NCI-H524 treated with DMSO at 0.1 percent for 48 hours (cell line): ENCODE results near the gene RNF213.

Experiments
- DNase-seq: peaks from one replicate; lab custom pipeline; 2025; lab: John Stamatoyannopoulos, UW

RNF213 gene

DNA sequence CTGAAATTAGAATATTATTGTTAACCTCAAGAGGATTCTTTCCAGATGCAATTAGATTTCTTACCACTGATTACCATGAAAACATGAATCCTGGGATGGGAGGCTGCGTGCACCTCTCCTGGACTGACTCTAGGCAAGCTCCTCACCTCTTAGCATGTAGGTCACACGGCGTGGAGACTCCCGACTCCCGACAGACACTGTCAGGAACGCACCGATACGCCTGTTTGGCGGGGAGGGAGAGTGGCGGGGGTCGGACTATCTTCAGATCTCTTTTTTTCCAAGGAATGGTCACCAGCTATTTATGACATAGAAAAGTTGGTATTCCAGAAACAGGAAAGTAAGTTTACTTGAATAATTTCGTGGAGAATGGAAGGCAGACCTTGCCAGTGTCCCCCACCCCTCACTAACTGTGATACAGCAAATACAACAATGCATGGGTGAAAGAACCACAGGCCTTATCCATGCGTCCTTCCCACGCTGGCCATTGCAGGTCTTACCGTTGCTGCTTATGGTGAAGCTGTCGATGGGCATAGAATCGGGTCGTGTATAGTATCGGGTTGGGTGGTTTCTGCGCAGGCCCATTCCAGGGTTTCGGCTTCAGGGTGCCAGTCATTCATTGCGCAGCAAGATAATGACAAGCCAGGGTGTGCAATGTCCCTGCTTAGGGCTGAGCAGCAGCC, 91.7 kb downstream of the RNF213 start:
- DNase-seq = no peak

DNA sequence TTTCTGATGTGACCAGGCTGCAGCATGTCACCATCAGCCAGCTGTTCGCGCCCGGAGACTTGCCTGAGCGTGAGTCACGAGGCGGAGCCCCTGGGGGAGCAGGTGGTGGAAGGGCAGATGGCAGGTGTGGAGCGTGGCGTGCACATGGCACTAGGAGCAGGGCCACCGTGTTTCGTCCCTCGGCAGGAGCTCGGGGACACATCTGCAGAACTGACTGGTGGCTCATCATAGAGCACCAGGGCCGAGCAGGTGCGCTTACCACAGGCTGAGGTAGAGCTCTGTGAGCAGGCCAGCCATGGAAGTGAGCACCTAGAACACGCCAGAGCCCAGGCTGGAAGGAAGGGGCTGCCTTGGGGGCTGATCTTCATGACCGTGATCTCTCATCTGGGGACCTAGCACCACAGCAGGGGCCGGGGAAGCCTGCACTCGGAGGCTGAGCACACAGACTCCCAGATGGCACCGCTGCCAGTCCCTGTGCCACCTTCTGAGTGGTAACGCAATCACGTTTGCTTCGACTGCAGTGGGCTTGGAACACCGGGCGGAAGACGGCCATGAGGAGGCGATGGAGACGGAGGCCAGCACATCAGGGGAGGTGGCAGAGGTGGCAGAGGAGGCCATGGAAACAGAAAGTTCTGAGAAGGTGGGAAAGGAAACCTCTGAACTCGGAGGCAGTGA, 92.5 kb downstream of the RNF213 start:
- DNase-seq = no peak

DNA sequence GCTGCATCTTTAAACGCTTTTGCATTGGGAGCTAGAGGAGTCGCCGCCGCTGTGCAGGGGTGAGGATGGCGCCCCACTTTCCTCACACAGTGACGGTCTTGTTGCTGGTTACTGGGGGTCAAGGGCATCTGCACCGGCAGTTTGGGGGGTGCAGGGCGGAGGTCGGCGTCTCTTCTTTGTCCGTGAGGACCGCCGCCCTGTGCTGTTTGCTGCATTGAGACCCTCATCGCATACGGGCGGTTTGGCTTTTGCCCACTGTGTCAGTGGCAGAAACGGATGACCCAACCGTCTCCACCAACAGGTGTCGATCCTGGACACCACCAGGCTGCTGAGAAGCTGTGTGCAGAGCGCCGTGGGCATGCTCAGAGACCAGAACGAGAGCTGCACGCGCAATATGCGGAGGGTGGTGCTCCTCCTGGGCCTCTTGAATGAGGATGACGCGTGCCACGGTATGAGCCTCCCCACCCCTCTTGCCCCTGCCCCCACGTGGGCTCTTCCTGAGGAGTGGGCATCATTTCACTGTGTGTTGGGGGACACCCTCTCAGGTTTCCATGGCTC, 93.1 kb downstream of the RNF213 start:
- no peak for DNase-seq

DNA sequence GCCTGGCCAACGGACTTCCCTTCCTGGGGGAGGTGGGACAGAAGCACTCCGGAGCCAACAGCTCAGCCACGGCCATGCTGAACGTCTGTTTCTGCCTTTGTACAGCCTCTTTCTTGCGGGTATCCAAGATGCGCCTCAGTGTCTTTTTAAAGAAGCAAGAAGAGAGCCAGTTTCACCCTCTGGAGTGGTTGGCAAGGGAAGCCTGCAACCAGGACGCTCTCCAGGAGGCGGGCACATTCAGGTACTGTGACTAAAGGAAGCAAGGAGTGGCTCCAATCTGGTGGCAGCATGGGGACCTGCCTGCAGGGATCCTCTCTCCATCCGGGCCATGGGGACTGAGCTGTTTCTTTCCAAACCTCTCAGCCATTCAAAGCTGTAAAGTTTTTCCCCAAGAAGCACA, 93.7 kb downstream of the RNF213 start:
- no peak for DNase-seq

DNA sequence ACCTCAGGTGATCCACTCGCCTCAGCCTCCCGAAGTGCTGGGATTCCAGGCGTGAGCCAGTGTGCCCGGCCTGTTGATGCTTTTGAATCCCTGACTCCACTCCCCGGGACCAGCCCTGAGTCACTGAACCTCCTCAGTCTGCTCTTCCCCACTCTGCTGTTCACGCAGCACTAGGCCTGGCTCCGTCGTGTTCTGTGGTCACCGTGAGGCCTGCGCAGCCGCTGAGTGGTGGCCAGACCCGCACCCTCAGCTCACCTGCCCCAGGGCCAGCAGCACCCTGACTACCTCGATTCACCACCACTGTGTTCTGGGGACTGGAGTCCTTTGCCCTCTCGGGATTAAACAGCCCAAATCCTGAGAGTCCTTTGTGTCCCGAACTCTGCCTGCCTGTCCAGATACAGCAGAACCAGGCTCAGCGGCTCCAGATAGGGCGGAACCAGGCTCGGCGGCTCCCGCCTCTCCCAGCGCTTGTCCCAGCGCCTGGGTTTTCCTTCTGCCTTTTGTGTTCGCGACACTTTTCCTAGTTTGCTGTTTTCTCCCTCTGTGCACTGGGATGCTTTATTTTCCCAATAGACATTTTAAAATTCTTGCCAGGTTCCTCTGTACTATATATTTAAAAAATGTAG, 95.7 kb downstream of the RNF213 start:
- no peak for DNase-seq

DNA sequence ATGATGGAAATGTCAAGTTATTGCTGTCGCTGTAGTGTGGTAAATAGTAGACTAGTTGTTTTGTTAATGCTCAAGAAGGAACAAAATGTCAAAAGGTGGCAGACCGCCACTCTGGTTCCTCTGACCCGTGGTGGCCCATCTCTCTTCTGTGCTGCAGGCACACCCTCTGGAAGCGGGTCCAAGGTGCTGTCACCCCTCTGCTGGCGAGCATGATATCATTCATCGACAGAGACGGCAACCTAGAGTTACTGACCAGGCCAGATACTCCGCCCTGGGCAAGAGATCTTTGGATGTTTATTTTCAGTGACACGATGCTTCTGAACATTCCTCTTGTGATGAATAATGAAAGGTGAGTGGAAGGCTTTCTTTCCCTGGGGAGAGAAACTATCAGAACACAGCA, 97.5 kb downstream of the RNF213 start:
- DNase-seq = no peak

DNA sequence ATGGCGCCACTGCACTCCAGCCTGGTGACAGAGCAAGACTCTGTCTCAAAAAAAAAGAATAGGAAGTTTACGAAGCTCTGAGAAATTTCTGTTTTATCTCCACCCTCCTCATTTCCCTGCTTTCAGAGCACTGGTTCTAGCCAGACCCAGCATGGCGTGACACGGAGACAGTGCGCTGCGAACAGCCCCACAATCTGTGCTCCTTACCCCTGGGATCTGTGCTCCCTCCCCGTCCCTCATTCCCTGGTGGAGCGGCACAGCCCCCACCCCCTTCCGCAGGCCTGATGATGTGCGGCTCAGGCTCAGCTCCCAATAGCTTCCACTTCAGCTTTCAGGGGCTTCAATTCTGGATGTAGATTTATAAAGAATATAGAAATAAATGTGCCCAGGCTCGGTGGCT, 98.2 kb downstream of the RNF213 start:
- DNase-seq = no peak

DNA sequence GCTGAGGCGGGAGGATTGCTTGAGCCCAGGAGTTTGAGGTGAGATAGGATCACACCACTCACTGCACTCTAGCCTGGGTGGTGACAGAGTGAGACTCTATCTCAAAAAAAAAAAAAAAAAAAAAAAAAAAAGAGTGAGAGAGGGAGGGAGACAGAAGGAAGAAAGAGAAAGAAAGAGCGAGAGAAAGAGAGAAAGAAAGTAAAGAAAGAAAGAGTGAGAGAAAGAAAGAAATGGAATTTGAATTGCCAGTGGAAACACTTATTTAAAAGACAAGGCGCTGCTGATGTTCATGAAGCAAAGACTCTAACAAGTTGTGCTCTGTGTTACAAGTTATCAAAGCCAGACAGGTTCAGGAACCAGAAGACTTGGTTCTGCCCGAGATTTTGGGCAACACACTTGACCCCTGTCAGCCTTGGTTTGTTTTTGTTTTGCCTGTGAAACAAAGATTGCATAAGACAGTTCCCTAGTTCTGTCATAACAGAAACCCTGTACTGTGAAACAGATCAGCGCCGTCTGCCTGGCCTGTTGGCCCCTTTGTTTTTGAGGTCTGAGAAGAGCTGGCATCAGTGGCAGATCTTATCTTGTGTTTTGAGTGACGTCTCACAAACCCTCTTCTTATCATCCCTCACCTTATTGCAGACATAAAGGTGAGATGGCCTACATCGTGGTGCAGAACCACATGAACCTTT, 98.9 kb downstream of the RNF213 start:
- no peak for DNase-seq

DNA sequence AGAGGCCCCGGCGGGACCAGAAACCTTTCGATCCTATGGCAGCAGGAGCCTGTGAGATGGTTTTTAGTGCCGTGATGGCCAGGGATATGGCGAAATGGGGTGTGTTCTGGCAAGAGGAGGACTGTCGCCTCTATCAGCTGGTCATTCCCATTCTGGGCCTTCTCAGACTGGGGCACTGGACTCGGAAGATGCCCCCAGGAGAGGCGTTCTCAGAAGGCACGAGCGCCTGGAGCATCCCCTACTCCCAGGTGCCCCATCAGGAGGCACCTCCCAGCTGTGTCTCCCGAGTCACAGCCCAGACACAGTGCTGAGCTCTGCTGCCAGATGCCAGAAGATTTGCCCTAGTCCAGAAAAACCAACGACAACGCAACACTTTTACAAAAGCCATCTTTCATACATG, 99.7 kb downstream of the RNF213 start:
- no peak for DNase-seq

DNA sequence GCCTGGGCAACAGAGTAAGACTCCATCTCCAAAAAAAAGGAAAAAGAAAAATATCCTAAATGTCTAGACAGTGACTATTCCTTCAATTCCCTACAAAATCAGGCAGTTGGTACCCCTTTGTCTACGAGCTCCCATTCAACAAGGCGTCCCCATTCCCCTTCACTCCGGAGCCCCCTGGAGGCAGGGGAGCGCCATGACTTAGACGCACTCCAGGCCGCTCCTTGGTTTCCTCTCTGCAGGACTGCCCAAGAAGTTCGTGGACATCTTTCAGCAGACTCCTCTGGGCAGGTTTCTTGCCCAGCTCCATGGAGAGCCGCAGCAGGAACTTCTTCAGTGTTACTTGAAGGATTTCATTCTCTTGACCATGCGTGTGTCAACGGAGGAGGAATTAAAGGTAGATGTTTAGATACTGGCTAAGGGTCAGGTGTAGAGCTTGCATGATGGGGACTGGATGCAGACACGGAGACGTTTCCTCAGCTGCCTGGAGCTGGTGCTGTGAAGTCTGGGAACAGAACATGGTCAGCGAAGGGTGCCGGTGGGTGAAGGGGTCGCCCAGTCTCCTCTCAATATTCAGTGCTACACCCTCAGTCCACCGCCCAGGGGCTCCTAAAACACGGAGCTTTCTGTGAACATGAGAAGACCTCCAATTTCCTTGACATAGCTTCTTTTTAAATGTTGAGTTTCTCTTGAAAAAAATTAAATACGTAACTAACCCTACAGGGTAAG, 101.0 kb downstream of the RNF213 start:
- DNase-seq = no peak

DNA sequence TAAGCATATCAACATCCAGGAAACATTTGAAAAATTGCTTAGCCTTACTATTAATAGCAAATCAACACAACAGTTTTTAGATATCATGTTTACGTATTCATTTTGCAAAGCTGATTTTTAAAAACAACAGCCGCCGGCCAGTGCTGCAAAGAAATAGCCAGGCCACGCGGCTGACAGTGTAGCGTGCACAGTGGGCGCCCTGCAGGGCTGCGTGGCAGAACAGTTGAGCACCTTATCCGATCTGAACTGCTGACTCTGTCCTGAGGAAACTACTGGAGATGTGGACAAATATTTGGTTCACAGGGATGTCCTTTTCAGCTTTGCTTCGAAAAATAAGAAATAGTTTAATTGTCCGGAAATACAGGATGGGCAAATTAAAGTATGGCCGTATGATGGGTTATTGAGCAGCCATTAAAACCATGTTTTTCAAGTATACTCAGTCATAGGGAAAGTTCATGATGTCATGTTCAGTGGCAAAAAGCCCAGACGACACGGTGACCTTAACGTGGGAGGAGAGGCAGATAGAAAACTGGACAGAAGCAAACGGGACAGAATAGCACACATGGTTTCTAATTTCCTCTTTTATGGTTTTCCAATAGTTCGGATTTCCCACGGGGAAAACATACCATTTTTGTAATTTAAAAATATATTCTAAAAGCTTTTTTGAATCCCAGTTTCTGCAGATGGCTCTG, 101.9 kb downstream of the RNF213 start:
- DNase-seq = no peak

DNA sequence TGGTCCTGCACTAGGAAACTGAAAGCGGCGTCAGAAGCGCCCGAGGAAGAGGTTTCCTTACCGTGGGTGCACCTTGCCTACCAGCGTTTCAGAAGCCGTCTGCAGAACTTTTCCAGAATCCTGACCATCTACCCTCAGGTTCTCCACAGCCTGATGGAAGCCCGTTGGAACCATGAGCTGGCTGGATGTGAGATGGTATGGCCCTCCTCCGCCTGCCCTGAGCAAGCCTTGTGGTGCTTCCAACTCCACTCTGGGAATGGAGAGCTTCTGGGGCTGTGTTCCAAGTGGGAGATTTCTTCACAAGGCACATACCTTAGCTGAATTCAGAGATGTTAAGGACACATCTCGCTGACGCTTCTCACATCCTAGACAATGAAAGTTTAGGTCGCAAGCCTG, 102.5 kb downstream of the RNF213 start:
- DNase-seq = no peak

DNA sequence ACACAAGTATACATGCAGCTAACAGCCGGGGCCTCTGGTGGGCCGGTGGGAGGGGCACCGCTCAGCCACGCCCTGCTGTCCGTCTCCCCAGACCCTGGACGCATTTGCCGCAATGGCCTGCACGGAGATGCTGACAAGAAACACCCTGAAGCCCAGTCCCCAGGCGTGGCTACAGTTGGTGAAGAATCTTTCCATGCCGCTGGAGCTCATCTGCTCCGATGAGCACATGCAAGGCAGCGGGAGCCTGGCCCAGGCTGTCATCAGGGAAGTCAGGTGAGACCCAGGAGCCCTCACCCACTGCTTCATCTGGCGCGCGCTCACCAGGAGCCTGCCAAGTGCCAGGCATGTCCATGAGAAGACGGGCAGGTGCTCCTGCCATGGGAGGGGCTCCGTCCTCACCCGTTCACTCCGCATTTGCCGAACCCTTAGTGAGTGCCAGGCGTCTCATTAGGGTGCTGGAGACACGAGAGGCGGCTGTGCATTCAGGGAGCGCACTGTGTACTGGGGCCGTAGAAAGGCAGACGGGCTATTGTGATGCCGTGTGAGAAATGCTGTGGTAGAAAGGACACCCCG, 103.0 kb downstream of the RNF213 start:
- no peak for DNase-seq

DNA sequence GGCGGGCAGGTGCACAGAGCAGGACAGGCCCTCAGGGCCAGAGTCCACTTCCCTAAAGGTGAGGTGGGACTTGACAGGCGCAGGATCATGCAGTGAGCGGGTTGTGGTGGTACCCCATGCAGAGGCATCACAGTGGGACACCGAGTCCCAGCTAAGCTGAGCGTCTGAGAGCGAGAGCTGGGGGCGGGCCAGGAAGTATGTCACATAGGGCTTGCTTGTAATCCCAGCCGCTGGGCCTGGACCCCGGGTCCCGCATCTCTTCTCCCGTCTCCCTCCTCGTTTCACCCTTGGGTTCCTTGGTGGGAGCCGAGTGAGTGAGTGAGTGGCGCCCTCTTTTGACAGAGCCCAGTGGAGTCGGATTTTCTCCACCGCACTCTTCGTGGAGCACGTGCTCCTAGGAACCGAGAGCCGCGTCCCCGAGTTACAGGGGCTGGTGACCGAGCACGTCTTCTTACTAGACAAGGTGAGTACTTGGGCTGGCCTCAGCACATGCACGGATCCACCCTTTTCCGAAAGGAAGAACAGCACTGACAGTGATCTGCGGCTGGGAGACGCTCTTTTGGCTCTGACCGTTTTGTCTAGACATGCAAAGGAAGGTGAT, 103.5 kb downstream of the RNF213 start:
- DNase-seq = no peak

DNA sequence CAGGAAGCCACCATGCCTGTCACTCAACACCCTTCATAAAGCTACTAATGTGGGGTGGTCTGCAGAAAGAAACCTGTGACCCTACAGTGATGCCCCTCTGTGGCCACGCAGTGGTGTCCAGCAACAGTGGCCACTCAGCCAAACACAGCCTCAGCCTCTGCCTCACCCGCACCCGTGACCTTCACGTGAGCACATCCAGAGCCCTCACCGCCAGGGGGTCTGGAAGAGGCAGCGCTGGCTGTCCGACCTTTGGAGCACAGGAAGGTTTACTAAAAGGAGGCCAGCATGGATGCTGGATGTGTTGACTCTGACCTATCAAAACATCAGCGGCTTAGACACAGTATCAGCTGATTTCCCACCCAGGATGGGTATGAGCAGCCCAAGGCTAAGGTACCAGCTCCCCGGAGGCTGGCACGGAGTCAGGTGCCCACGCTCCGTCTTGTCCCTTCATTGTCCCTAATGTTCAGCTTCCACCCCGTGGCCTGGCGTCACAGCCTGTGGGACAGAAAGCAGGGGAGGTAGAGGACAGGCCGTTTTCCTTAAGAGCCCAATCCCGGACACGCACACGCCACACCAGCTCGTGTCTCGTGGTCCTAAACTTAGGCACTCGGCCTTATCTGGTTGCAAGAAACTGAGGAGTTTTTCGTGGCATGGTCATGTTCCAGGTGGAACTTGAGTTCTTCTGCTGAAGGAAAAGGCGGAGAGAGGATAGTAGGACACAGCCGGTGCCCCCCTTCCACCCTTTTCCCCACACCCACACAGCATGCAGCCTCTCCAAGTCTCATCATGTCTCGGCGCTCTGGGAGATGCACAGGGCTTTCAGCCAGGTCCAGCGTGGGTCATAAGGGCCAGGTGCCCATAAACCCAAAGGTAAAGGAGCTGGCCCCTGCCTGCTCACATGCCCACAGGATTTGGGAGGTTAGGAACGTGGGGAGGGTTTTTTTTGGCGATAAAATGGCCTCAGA, 104.6 kb downstream of the RNF213 start:
- DNase-seq = no peak

DNA sequence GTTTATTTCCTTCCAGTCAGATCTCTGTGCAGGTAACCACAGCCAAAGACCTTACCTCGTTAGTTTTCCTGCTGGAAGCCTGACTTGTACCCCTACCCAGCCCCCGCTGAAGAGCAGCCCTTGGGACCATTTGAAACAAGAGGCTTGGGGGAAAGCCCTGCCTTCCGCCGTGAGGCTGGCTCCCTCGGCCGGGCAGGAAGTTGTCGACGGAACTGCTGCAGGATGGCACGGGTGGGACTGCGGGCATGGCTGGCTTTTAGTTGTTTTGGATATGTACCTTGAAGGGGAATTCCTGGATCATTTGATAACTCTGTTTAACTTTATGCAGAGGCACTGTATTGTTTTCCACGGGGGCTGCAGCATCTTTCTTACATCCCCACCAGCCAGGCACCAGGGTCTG, 105.3 kb downstream of the RNF213 start:
- no peak for DNase-seq

DNA sequence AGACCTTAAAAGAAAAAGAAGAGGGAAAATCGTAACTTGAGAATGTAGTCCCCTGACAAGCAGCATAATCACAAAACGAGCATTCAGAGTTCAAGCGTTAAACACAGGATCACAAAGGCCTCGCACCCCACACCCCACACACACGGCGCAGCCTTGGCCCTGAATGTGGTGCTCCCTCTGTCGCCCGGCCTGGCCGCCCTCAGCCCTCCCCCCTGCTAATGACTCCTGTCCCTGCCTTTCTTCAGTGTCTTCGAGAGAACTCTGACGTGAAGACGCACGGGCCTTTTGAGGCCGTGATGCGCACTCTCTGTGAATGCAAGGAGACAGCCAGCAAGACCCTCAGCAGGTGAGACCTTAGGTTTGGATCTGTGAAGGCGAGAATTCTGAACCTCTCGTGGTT, 106.9 kb downstream of the RNF213 start:
- DNase-seq = no peak

DNA sequence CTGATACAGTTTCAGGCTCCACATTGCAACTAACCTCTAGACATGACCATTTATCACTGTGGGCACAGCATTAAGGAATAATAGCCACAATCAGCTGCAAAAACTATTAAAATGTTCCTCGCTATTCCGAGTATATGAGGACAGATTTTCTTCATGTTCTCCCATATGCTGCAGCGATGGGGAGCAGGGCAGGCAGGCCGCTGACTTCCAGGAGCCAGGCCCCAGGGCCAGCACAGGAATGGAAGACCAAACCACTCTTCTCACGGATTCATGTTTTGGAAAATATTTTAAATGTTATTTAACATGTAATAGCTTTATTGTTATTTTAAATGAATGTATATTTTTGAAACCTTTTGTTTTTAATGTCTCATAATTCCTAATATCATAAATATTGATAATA, 110.5 kb downstream of the RNF213 start:
- DNase-seq = no peak

DNA sequence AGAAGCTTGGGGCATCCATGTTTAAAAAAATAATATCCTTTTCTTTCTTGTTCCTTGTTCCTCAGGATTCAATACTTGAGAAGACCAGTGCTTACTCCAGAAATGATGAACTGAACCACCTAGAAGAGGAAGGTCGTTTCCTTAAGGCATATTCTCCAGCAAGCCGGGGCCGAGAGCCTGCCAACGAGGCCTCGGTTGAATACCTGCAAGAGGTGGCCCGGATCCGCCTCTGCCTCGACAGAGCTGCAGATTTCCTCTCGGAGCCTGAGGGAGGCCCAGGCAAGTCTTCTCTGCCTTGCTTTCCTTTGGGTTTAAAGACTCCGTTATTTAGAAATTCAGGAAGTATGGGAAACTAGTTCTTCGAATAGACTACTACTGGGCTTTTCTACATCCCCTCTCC, 111.8 kb downstream of the RNF213 start:
- DNase-seq = no peak
